AG10803 (cell line): ENCODE data around the gene NFYA.

ENCODE experiments used
- DNase-seq: peaks from one replicate; pipeline ENCODE4 v3.0.0; 2010; ENCODE audit warnings: low read depth
- H3K4me3 ChIP-seq: 2 replicates; pipeline ENCODE4 v1.5.1; 2011; ENCODE audit warnings: mild to moderate bottlenecking, low read length, control low read depth
- TF ChIP-seq, protein P1 (sequence below): conservative IDR thresholded peaks from 2 replicates; pipeline ENCODE4 v1.5.1; 2011; ENCODE audit warnings: mild to moderate bottlenecking, low read length, control low read depth, inconsistent platforms

The NFYA gene

DNA sequence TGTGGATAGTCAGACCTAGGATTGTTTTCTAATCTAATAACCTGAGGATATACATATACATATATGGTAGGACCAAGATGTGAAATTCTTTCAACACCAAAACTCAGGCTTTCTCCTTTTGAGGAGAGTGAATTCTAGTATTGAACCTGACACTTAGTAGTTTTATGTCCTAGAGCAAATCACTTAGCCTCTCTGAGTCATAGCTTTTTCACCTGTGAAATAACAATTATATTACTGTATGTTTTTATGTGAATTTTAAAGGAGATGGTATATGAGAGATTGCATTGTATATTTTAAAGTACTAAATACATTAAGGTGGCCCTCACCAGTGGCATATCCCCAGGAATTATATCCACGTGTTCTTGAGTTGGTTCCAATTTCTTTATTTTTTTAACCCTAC is 46.7 kb downstream of the NFYA start:
- TF ChIP-seq, protein P1, sequence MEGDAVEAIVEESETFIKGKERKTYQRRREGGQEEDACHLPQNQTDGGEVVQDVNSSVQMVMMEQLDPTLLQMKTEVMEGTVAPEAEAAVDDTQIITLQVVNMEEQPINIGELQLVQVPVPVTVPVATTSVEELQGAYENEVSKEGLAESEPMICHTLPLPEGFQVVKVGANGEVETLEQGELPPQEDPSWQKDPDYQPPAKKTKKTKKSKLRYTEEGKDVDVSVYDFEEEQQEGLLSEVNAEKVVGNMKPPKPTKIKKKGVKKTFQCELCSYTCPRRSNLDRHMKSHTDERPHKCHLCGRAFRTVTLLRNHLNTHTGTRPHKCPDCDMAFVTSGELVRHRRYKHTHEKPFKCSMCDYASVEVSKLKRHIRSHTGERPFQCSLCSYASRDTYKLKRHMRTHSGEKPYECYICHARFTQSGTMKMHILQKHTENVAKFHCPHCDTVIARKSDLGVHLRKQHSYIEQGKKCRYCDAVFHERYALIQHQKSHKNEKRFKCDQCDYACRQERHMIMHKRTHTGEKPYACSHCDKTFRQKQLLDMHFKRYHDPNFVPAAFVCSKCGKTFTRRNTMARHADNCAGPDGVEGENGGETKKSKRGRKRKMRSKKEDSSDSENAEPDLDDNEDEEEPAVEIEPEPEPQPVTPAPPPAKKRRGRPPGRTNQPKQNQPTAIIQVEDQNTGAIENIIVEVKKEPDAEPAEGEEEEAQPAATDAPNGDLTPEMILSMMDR, result no peak
- no peak for DNase-seq
- no peak overlapping the region for H3K4me3 ChIP-seq

DNA sequence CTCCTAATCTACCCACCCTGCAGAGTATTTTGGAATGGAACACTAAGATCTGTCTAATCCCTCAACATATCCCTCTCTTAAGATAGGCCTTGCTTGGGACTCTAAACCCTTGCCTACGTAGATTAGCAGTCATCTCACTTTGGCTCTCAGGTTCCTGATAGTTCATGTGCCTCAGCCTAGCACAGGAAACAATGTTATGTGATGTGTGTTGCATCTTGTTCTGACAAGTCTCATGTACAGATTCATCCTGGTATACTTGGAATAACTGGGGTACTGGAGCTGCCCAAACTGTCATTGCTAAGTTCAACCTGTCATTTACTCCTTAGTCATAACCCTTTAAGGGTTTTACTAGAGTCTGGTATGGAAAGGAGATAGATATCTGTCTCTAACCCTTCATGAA is 47.3 kb downstream of the NFYA start:
- H3K4me3 ChIP-seq, result no peak overlapping the region
- DNase-seq, result no peak
- TF ChIP-seq, protein P1, result no peak

DNA sequence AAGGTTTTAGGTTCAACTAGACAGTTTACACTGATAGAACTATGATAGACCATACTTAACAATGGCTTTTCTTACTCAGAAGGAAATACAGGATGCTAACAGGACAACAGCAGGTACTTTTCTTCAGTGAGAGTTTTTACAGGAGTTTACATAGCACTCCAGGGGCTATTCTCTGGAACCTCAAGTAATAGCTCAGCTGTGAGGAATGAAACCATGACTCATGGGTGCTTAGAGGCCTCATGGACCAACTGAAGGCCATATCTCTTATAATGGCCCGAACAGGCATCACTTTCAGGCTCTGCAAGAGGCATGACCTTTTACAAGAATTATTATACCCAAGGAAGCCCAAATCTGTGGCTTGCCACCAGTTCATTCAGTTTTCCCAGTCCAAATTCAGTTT is 49.6 kb downstream of the NFYA start:
- H3K4me3 ChIP-seq, result no peak overlapping the region
- TF ChIP-seq, protein P1, result no peak
- DNase-seq, result no peak

DNA sequence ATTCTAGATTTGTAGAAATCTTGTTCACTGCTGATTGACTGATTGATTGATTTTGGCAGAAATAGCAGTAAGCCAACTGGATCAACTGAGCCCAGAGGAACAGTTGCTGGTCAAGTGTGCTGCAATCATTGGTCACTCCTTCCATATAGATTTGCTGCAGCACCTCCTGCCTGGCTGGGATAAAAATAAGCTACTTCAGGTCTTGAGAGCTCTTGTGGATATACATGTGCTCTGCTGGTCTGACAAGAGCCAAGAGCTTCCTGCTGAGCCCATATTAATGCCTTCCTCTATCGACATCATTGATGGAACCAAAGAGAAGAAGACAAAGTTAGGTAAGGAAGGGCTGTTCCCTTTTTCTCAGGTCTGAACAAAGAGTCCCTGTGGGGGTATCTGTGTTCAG is 50.1 kb downstream of the NFYA start:
- no peak for DNase-seq
- TF ChIP-seq, protein P1, result no peak
- H3K4me3 ChIP-seq, result no peak overlapping the region

DNA sequence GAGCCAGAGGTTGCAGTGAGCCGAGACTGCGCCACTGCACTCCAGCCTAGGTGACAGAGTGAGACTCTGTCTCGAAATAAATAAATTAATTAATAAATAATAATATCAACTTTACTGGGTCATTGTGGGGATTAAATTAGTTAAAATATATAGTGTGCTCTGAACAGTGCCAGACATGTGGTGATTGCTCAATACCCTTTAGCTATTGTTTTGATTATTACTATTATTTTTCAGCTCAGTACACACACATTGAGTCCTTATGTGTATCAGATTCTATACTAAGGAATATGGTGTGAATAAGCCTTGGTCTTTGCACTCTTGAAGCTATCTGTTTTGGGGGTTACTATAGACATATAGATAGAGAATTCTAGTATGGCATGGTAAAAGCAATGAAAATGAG is 52.5 kb downstream of the NFYA start:
- TF ChIP-seq, protein P1, result no peak
- no peak overlapping the region for H3K4me3 ChIP-seq
- DNase-seq, result no peak

DNA sequence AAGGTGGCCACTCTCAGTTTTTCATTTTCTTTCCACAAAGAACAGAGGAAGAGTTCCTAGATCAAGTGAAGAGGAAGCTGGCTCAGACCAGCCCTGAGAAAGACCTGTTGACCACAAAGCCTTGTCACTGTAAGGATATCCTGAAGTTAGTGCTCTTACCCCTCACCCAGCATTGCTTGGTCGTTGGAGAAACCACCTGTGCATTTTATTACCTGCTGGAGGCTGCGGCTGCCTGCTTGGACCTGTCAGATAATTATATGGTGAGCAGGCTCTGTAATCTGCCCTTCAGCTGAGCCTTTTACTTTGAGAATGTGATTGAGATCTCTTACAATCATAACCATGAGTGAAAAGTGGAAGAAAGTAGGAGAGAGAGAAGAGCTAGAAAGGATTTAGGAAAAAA is 59.5 kb downstream of the NFYA start:
- DNase-seq, result no peak
- H3K4me3 ChIP-seq, result no peak overlapping the region
- TF ChIP-seq, protein P1, result no peak

DNA sequence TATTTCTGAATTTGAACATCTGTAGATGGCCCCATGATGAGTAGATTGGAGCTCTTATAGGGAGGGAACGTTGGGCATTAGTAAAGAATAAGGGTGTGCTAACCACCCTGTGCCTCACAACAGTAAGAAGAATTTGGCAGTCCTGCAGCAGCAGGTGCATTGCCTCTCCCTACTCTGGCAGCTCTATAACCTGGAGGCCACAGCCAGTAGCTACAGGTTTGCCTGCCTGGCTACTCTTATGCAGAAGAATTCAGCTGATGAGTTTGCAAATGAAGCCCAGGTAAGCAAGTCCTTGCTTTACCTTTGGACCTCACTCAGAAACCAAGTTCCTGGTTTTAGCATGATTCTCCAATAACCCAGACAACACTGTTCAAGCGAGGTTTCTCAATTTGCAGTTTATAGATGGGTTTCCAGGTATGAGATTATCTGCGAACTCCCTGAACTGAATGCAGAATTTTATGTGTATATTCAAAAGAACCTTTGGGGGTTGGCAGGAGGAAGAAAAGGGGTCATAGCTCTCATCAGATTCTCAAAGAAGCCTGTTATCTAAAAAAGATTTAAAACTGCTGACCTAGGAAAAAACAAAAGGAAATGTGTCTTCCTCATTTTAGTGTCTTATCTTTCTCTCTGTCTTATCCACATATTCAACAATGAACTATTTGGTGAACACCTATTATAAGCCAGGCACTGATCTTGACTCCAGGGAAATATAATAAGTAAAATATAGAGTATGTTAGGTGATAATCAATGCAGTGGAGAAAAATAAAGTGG is 62.5 kb downstream of the NFYA start:
- no peak for DNase-seq
- TF ChIP-seq, protein P1, result no peak

More for the DNA sequence above, 62.5 kb downstream of the NFYA start:
- no peak overlapping the region for H3K4me3 ChIP-seq
